IMR-90 (cell line): ENCODE measurements around the gene SP140L. TPM values are rescaled to one million over a fixed set of nuclear protein-coding genes. Genes with fewer than 3 reads are reported as not detected.

Source experiments
- ATAC-seq: fragments of 200-7000 bp; cut with Tn5 transposase; 2 replicates; pipeline ENCODE4 v1.9.1; 2020; ENCODE audit warnings: low read depth, mild to moderate bottlenecking, moderate library complexity
- BruUV-seq: library from RNA; stranded (reverse); fragments of 400-500 nt; replicated peaks from 2 replicates; lab custom pipeline; 2021; lab: Mats Ljungman, UMichigan
- CTCF ChIA-PET: fragments of 300-600 bp; formaldehyde crosslinking; extraction: SDS; loops from one replicate; lab custom pipeline; 2021; ENCODE audit warnings: antibody characterized with exemption; lab: Yijun Ruan, JAX
- POLR2A ChIA-PET: fragments of 300-600 bp; sonication (Branson Sonifier 250); formaldehyde crosslinking; loops from one replicate; lab custom pipeline; 2022; ENCODE audit warnings: antibody characterized with exemption; ENCODE audit not compliant: unreplicated experiment; lab: Charles Lee
- DNase-seq: peaks from one replicate; pipeline ENCODE4 v3.0.0; 2013
- H2AFZ ChIP-seq: replicated peaks from 2 replicates; pipeline ENCODE3; 2013; ENCODE audit warnings: low read length, mild to moderate bottlenecking; ENCODE audit not compliant: poor library complexity
- H2AK5ac ChIP-seq: 2 replicates; pipeline ENCODE4 v1.6.1; 2013; ENCODE audit warnings: low read depth, low read length, inconsistent platforms
- H2AK9ac ChIP-seq: replicated peaks from 2 replicates; pipeline ENCODE3; 2013; ENCODE audit warnings: mild to moderate bottlenecking, low read depth, low read length, moderate library complexity; ENCODE audit not compliant: poor library complexity
- H2BK120ac ChIP-seq: 2 replicates; pipeline ENCODE4 v1.6.1; 2013; ENCODE audit warnings: low read depth, low read length, inconsistent platforms
- H2BK15ac ChIP-seq: 3 replicates; pipeline ENCODE4 v1.6.1; 2013; ENCODE audit warnings: low read depth, low read length, inconsistent platforms
- H2BK20ac ChIP-seq: 2 replicates; pipeline ENCODE4 v1.6.1; 2013; ENCODE audit warnings: low read depth, mild to moderate bottlenecking, inconsistent platforms, low read length, moderate library complexity
- H2BK5ac ChIP-seq: 2 replicates; pipeline ENCODE4 v1.6.1; 2013; ENCODE audit warnings: mild to moderate bottlenecking, low read depth, low read length, inconsistent platforms; ENCODE audit not compliant: poor library complexity, severe bottlenecking
- H3K14ac ChIP-seq: replicated peaks from 2 replicates; pipeline ENCODE4 v1.6.1; 2013; ENCODE audit warnings: low read depth, low read length, inconsistent platforms
- H3K18ac ChIP-seq: 2 replicates; pipeline ENCODE4 v1.6.1; 2013; ENCODE audit warnings: low read depth, low read length, control low read depth
- H3K23ac ChIP-seq: 2 replicates; pipeline ENCODE4 v1.6.1; 2013; ENCODE audit warnings: low read depth, low read length, inconsistent platforms
- H3K27ac ChIP-seq: 2 replicates; pipeline ENCODE4 v1.5.1; 2013; ENCODE audit warnings: mild to moderate bottlenecking, control low read depth, low read length; ENCODE audit not compliant: insufficient read depth
- H3K27me3 ChIP-seq: 2 replicates; pipeline ENCODE4 v1.6.1; 2013; ENCODE audit warnings: low read length; ENCODE audit not compliant: control insufficient read depth, insufficient read depth
- H3K36me3 ChIP-seq: 2 replicates; pipeline ENCODE4 v1.6.1; 2013; ENCODE audit warnings: low read length, mixed read lengths; ENCODE audit not compliant: control insufficient read depth, insufficient read depth
- H3K4ac ChIP-seq: 2 replicates; pipeline ENCODE4 v1.6.1; 2013; ENCODE audit warnings: low read depth, low read length, inconsistent platforms
- H3K4me1 ChIP-seq: 2 replicates; pipeline ENCODE4 v1.6.1; 2013; ENCODE audit warnings: low read length, mixed read lengths; ENCODE audit not compliant: control insufficient read depth, insufficient read depth
- H3K4me2 ChIP-seq: 2 replicates; pipeline ENCODE4 v1.6.1; 2013; ENCODE audit warnings: low read depth, mild to moderate bottlenecking, control low read depth, low read length, moderate library complexity
- H3K4me3 ChIP-seq: 2 replicates; pipeline ENCODE4 v1.5.1; 2013; ENCODE audit warnings: low read depth, mild to moderate bottlenecking, control low read depth, low read length, moderate library complexity; ENCODE audit not compliant: insufficient read depth
- H3K56ac ChIP-seq: 2 replicates; pipeline ENCODE4 v1.6.1; 2013; ENCODE audit warnings: low read length, inconsistent platforms; ENCODE audit not compliant: insufficient read depth; ENCODE audit errors: extremely low read depth
- H3K79me1 ChIP-seq, 2 experiments: 2 replicates each; pipeline ENCODE4 v1.6.1; 2013; ENCODE audit warnings: low read length in 2 of 2, inconsistent platforms in 1 of 2, low read depth in 1 of 2
- H3K9ac ChIP-seq: 2 replicates; pipeline ENCODE4 v1.6.1; 2013; ENCODE audit warnings: low read depth, low read length, control low read depth
- H3K9me1 ChIP-seq: 2 replicates; pipeline ENCODE4 v1.6.1; 2013; ENCODE audit warnings: low read length, inconsistent platforms; ENCODE audit not compliant: insufficient read depth
- H3K9me3 ChIP-seq: 2 replicates; pipeline ENCODE4 v1.6.1; 2013; ENCODE audit warnings: low read length; ENCODE audit not compliant: control insufficient read depth, insufficient read depth
- H4K20me1 ChIP-seq: 2 replicates; pipeline ENCODE4 v1.6.1; 2013; ENCODE audit warnings: low read length, inconsistent platforms; ENCODE audit not compliant: insufficient read depth
- H4K5ac ChIP-seq: 2 replicates; pipeline ENCODE4 v1.6.1; 2013; ENCODE audit warnings: mild to moderate bottlenecking, low read depth, low read length, control low read depth
- H4K8ac ChIP-seq, 2 experiments: 2 replicates each; pipeline ENCODE4 v1.6.1; 2013; ENCODE audit warnings: low read depth in 2 of 2, low read length in 2 of 2, control low read depth in 1 of 2, inconsistent platforms in 1 of 2
- H4K91ac ChIP-seq: 2 replicates; pipeline ENCODE4 v1.6.1; 2013; ENCODE audit warnings: low read depth, low read length, inconsistent platforms; ENCODE audit not compliant: insufficient read depth
- BHLHE40 ChIP-seq: fragments of 150-350 bp; IDR thresholded peaks from 2 replicates; pipeline ENCODE4 v1.6.1; 2016; ENCODE audit warnings: mild to moderate bottlenecking, low read depth, low read length
- CEBPB ChIP-seq: IDR thresholded peaks from 2 replicates; pipeline ENCODE4 v1.6.1; 2012; ENCODE audit warnings: low read depth, low read length, improper control_type of control experiment
- CHD1 ChIP-seq: IDR thresholded peaks from 2 replicates; pipeline ENCODE4 v1.6.1; 2012; ENCODE audit warnings: low read depth, low read length, improper control_type of control experiment
- CTCF ChIP-seq: conservative IDR thresholded peaks from 2 replicates; pipeline ENCODE4 v1.5.1; 2012; ENCODE audit warnings: mild to moderate bottlenecking, low read depth, low read length, improper control_type of control experiment
- ELK1 ChIP-seq: fragments of 150-350 bp; IDR thresholded peaks from 2 replicates; pipeline ENCODE4 v1.6.1; 2016; ENCODE audit warnings: low read depth, mild to moderate bottlenecking, low read length, moderate library complexity, borderline replicate concordance
- FOS ChIP-seq: fragments of 150-350 bp; IDR thresholded peaks from 2 replicates; pipeline ENCODE4 v1.6.1; 2016; ENCODE audit warnings: low read depth, low read length
- MAZ ChIP-seq: IDR thresholded peaks from 2 replicates; pipeline ENCODE4 v1.6.1; 2012; ENCODE audit warnings: low read depth, mild to moderate bottlenecking, low read length, improper control_type of control experiment, moderate library complexity, borderline replicate concordance
- MXI1 ChIP-seq: IDR thresholded peaks from 2 replicates; pipeline ENCODE4 v1.6.1; 2012; ENCODE audit warnings: low read depth, mild to moderate bottlenecking, low read length, moderate library complexity, borderline replicate concordance
- NFE2L2 ChIP-seq: fragments of 150-350 bp; IDR thresholded peaks from 2 replicates; pipeline ENCODE4 v1.6.1; 2016; ENCODE audit warnings: low read depth, mild to moderate bottlenecking, low read length
- POLR2A ChIP-seq: IDR thresholded peaks from 2 replicates; pipeline ENCODE4 v1.6.1; 2012; ENCODE audit warnings: mild to moderate bottlenecking, low read depth, low read length
- RAD21 ChIP-seq: IDR thresholded peaks from 2 replicates; pipeline ENCODE4 v1.6.1; 2012; ENCODE audit warnings: low read length, improper control_type of control experiment
- RCOR1 ChIP-seq: IDR thresholded peaks from 2 replicates; pipeline ENCODE4 v1.6.1; 2012; ENCODE audit warnings: mild to moderate bottlenecking, low read length, improper control_type of control experiment; ENCODE audit not compliant: insufficient replicate concordance
- RFX5 ChIP-seq: IDR thresholded peaks from 2 replicates; pipeline ENCODE4 v1.8.0; 2012; ENCODE audit warnings: low read depth, mild to moderate bottlenecking, low read length, moderate library complexity
- SMC3 ChIP-seq: fragments of 150-350 bp; IDR thresholded peaks from 2 replicates; pipeline ENCODE4 v1.6.1; 2016; ENCODE audit warnings: low read depth, mild to moderate bottlenecking, antibody characterized with exemption, low read length, moderate library complexity
- USF2 ChIP-seq: fragments of 150-350 bp; IDR thresholded peaks from 2 replicates; pipeline ENCODE4 v1.6.1; 2017; ENCODE audit warnings: mild to moderate bottlenecking, antibody characterized with exemption, low read length, low read depth
- WGBS, 2 experiments: methylation state at CpG; one replicate each; pipeline versions ENCODE4 v1.1.5 to v1.1.7; 2013; ENCODE audit warnings: missing lambda C conversion rate in 2 of 2; ENCODE audit not compliant: insufficient read length in 1 of 2; ENCODE audit errors: extremely low coverage in 2 of 2; 5-methylcytosine and 5-hydroxymethylcytosine counted together
- dilution Hi-C: fragments of 300-500 bp; cut with HindIII; formaldehyde crosslinking; loops from one replicate; pipeline ENCODE4 v1.14.3; 2018; ENCODE audit warnings: low sequenced_read_pairs; ENCODE audit not compliant: unreplicated experiment
- in situ Hi-C: fragments of 300-500 bp; cut with MboI; formaldehyde crosslinking; loops from 3 replicates; pipeline ENCODE4 v1.14.3; 2019; ENCODE audit warnings: low sequenced_read_pairs, inconsistent platforms, mixed read lengths
- intact Hi-C: fragments of 100-400 bp; cut with micrococcal nuclease; formaldehyde crosslinking; loops from 2 replicates; pipeline ENCODE4 v1.10.0; 2022
- polyA plus RNA-seq, 3 experiments: library from polyadenylated mRNA; depleted of rRNA; stranded (reverse); fragments of >200 nt; gene quantifications; 2 replicates each; pipeline ENCODE4 v1.2.3, GENCODE V29; 2012; ENCODE audit warnings: low replicate concordance in 1 of 3
- total RNA-seq: library from RNA; depleted of rRNA; stranded (reverse); fragments of >200 nt; gene quantifications from 2 replicates; pipeline ENCODE4 v1.2.3, GENCODE V29; 2012

SP140L gene
- total and polyA plus RNA-seq, 2 of the 4 experiments (the other 2 are of a cell fraction): 5.4 to 11.2 TPM

GRCh38 chr2:230305416-230306275 lies 21.3 kb upstream of the SP140L start:
- Histone ChIP-seq H3K4me1 (peaks cover 2% of the 10 kb centered on the region; the same call in 1 of the 2 replicates), H3K79me1 (no peaks in the 10 kb centered on the region), H2BK120ac (no peak overlapping the region), H2BK15ac (no peak overlapping the region), H4K20me1 (no peaks in the 10 kb centered on the region), H2AK9ac (no peak overlapping the region), H3K23ac (no peak overlapping the region), H2AFZ (no peak overlapping the region), H4K8ac (no peak overlapping the region), H3K56ac (no peak overlapping the region), H3K4ac (no peak overlapping the region), H2AK5ac (no peak overlapping the region), H3K36me3 (no peaks in the 10 kb centered on the region), H3K18ac (no peak overlapping the region), H4K91ac (no peak overlapping the region), H3K9me3 (no peaks in the 10 kb centered on the region), H3K9ac (no peak overlapping the region), H3K4me2 (no peak overlapping the region), H3K27me3 (no peaks in the 10 kb centered on the region), H2BK5ac (no peak overlapping the region), H2BK20ac (no peak overlapping the region), H3K27ac (no peak overlapping the region), H4K5ac (no peak overlapping the region), H3K4me3 (no peak overlapping the region), H3K14ac (no peak overlapping the region), H3K9me1 (peaks cover 2% of the 10 kb centered on the region; the same call in 1 of the 2 replicates)
- ChIA-PET POLR2A (no interaction called here), CTCF (no interaction called here)
- intact Hi-C loops (no loop called here), in situ Hi-C loops (no loop called here), dilution Hi-C loops (no loop called here)
- no TSS peak for BruUV-seq
- ATAC-seq: no peak
- no peak for DNase-seq
- WGBS, 2 experiments: 85% methylated on average over 5 of the region's 23 CpGs; no CpG with 5 or more reads in 1 of the 2 experiments
- TF ChIP-seq USF2 (no peak), SMC3 (no peak), RFX5 (no peak), BHLHE40 (no peak), ELK1 (no peak), MAZ (no peak), CHD1 (no peak), CTCF (no peak), POLR2A (no peak), RAD21 (no peak), CEBPB (no peak), NFE2L2 (no peak), RCOR1 (no peak), FOS (no peak), MXI1 (no peak)
